SU-DHL-6 (cell line): Measurements from ENCODE around the gene VAV3.
"Not testable (repeated sequence)": the region's sequence is repeated elsewhere in the genome, so short reads cannot be mapped to it uniquely, and the experiment has no call there.

Experiments
- H2AFZ ChIP-seq: fragments of 200-600 bp; sonication (generic); 2 replicates; pipeline ENCODE4 v1.6.1; 2014; ENCODE audit warnings: low read depth, mild to moderate bottlenecking, moderate library complexity, mixed read lengths, antibody characterized with exemption, low read length; ENCODE audit not compliant: severe bottlenecking
- H3F3A ChIP-seq: fragments of 200-600 bp; shearing (Covaris generic); 2 replicates; pipeline ENCODE4 v1.6.0; 2016; ENCODE audit warnings: antibody characterized with exemption, mild to moderate bottlenecking; ENCODE audit not compliant: insufficient read depth
- H3K27ac ChIP-seq: fragments of 200-600 bp; sonication (generic); 2 replicates; pipeline ENCODE4 v1.5.1; 2016; ENCODE audit warnings: low read depth, mild to moderate bottlenecking, low read length, moderate library complexity, mixed read lengths
- H3K27me3 ChIP-seq: fragments of 200-600 bp; sonication (generic), shearing (Covaris generic); 2 replicates; pipeline ENCODE4 v1.6.0; 2014; ENCODE audit warnings: mild to moderate bottlenecking, low read length
- H3K36me3 ChIP-seq: fragments of 200-600 bp; sonication (generic); 2 replicates; pipeline ENCODE4 v1.6.1; 2014; ENCODE audit warnings: mild to moderate bottlenecking, low read length, mixed read lengths
- H3K4me2 ChIP-seq: fragments of 300-600, 200-600 bp; shearing (Covaris generic), sonication (generic); 2 replicates; pipeline ENCODE4 v1.6.0; 2014; ENCODE audit warnings: low read length, low read depth, mild to moderate bottlenecking; ENCODE audit not compliant: poor library complexity, severe bottlenecking
- H3K4me3 ChIP-seq: fragments of 200-600 bp; sonication (generic); 2 replicates; pipeline ENCODE4 v1.5.1; 2014; ENCODE audit warnings: antibody characterized with exemption, low read length, mild to moderate bottlenecking, mixed read lengths; ENCODE audit not compliant: insufficient read depth, poor library complexity, severe bottlenecking
- H3K79me2 ChIP-seq: fragments of 200-600 bp; sonication (generic); 2 replicates; pipeline ENCODE4 v1.6.1; 2014; ENCODE audit warnings: mild to moderate bottlenecking, low read length, moderate library complexity; ENCODE audit not compliant: insufficient read depth
- H3K9ac ChIP-seq: fragments of 200-600 bp; sonication (generic); 2 replicates; pipeline ENCODE4 v1.7.0; 2014; ENCODE audit warnings: mild to moderate bottlenecking, low read length
- H3K9me2 ChIP-seq: fragments of 200-600 bp; sonication (generic); replicated peaks from 2 replicates; pipeline ENCODE4 v1.6.1; 2014; ENCODE audit warnings: low read length; ENCODE audit not compliant: insufficient read depth
- H3K9me3 ChIP-seq: fragments of 200-600 bp; sonication (generic); 2 replicates; pipeline ENCODE4 v1.6.1; 2014; ENCODE audit warnings: low read length, mixed read lengths; ENCODE audit not compliant: insufficient read depth
- H4K20me1 ChIP-seq: fragments of 200-600 bp; sonication (generic); 2 replicates; pipeline ENCODE4 v1.6.1; 2014; ENCODE audit warnings: low read depth, mild to moderate bottlenecking, antibody characterized with exemption, low read length, moderate library complexity, mixed read lengths
- EZH2phosphoT487 ChIP-seq: fragments of 200-600 bp; sonication (generic), shearing (Covaris generic); conservative IDR thresholded peaks from 2 replicates; pipeline ENCODE4 v1.6.1; 2018; ENCODE audit warnings: mild to moderate bottlenecking, antibody characterized with exemption, low read length, moderate library complexity, mixed read lengths
- TF ChIP-seq, protein P1 (sequence below): fragments of 200-600 bp; sonication (generic); IDR thresholded peaks from one replicate; pipeline ENCODE4 v1.5.1; 2017; ENCODE audit warnings: antibody characterized with exemption, mild to moderate bottlenecking, low read length, moderate library complexity; ENCODE audit not compliant: insufficient read depth, poor library complexity, severe bottlenecking

Gene VAV3

DNA sequence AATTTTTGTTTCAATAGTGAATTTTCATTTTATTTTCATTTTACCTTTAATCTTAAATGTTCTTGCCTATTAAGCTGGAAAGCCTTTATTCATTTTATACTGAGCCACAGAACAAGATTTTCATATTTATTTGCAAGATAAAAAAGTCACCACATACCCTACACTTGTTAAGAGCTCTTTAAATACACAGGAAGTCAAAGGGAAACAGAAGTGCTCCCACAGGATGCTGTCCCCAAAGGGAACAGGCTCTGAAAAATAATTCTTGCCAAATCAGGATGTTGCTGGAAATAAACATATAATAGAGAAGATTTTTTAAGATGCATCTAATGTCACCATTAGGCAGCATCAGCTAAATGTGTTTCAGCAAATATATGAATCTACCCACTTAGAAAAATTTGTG is 113.6 kb downstream of the VAV3 start:
- H3K27me3 ChIP-seq = no peaks in the 10 kb centered on the region
- H3K79me2 ChIP-seq = no peaks in the 10 kb centered on the region
- no peak overlapping the region for H3K4me3 ChIP-seq
- no peaks in the 10 kb centered on the region for H4K20me1 ChIP-seq
- no peak overlapping the region for H3K4me2 ChIP-seq
- H3K9me2 ChIP-seq = no peaks in the 10 kb centered on the region
- H3K27ac ChIP-seq = no peak overlapping the region
- no peaks in the 10 kb centered on the region for H3K9me3 ChIP-seq
- no peaks in the 10 kb centered on the region for H3K36me3 ChIP-seq
- no peak overlapping the region for H2AFZ ChIP-seq
- TF ChIP-seq, protein P1, sequence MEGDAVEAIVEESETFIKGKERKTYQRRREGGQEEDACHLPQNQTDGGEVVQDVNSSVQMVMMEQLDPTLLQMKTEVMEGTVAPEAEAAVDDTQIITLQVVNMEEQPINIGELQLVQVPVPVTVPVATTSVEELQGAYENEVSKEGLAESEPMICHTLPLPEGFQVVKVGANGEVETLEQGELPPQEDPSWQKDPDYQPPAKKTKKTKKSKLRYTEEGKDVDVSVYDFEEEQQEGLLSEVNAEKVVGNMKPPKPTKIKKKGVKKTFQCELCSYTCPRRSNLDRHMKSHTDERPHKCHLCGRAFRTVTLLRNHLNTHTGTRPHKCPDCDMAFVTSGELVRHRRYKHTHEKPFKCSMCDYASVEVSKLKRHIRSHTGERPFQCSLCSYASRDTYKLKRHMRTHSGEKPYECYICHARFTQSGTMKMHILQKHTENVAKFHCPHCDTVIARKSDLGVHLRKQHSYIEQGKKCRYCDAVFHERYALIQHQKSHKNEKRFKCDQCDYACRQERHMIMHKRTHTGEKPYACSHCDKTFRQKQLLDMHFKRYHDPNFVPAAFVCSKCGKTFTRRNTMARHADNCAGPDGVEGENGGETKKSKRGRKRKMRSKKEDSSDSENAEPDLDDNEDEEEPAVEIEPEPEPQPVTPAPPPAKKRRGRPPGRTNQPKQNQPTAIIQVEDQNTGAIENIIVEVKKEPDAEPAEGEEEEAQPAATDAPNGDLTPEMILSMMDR = no peak
- no peak for TF ChIP-seq EZH2phosphoT487
- no peak overlapping the region for H3K9ac ChIP-seq
- H3F3A ChIP-seq = 0 out of 2 replicates have a peak, but pooled peaks cover 3% of the 10 kb centered on the region

DNA sequence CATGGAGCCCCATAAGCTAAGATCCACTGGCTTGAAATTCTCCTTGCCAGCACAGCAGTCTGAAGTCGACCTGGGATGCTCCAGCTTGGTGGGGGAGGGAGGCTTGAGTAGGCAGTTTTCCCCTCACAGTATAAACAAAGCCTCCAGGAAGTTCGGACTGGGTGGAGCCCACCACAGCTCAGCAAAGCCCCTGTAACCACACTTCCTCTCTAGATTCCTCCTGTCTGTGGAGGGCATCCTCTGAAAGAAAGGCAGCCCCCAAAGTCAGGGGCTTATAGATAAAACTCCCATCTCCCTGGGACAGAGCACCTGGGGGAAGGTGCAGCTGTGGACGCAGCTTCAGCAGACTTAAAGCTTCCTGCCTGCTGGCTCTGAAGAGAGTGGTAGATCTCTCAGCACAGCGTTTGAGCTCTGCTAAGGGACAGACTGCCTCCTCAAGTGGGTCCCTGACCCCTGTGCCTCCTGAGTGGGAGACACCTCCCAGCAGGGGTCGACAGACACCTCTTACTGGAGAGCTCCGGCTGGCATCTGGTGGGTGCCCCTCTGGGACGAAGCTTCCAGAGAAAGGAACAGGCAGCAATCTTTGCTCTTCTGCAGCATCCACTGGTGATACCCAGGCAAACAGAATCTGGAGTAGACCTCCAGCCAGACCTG is 120.3 kb downstream of the VAV3 start:
- H2AFZ ChIP-seq, H3K9me2 ChIP-seq, H4K20me1 ChIP-seq, H3K36me3 ChIP-seq, H3K4me3 ChIP-seq, H3K79me2 ChIP-seq, H3K27me3 ChIP-seq, H3F3A ChIP-seq, H3K9me3 ChIP-seq, H3K9ac ChIP-seq, H3K27ac ChIP-seq: not testable (repeated sequence)
- peak overlapping the region; percentile 15 for H3K4me2 ChIP-seq

DNA sequence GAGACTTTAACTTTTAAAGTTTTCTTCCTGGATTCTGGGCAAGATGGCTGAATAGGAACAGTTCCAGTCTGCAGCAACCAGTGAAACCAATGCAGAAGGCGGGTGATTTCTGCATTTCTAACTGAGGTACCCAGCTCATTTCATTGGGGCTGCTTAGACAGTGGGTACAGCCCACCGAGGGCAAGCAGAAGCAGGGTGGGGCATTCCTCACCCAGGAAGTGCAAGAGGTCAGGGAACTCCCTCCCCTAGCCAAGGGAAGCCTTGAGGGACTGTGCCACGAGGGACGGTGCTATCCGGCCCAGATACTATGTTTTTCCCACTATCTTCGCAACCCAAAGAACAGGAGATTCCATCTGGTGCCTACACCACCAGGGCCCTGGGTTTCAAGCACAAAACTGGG is 121.0 kb downstream of the VAV3 start:
- Histone ChIP-seq H3K9me2 (no peaks in the 10 kb centered on the region), H3K9me3 (no peaks in the 10 kb centered on the region), H3F3A (no peaks in the 10 kb centered on the region), H3K27ac (no peak overlapping the region), H3K4me3 (no peak overlapping the region), H3K27me3 (no peaks in the 10 kb centered on the region), H3K4me2 (peak overlapping the region; percentile 15), H4K20me1 (no peaks in the 10 kb centered on the region), H2AFZ (no peak overlapping the region), H3K36me3 (no peaks in the 10 kb centered on the region), H3K79me2 (no peaks in the 10 kb centered on the region), H3K9ac (no peak overlapping the region)
- TF ChIP-seq EZH2phosphoT487 = no peak
- TF ChIP-seq, protein P1 = no peak

DNA sequence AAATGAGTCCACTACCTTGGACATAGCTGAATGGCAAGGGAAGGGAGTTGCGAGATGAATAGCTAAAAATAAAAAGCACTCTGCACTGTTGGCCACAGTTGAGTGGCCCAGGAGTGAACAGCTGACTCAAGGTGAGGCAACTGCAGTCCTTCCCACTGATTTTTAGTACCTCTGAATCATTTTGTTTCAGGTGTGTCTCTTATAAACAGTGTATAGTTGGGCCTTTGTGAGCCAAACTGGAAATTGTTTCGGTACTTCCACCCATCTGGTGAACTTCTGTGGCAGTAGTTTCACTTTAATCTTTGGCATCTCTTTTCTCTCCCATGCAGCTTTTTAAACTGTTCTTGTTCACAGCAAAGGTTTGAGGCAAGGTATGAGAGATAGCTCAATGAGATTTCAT is 122.7 kb downstream of the VAV3 start:
- H3K9me3 ChIP-seq = no peaks in the 10 kb centered on the region
- no peaks in the 10 kb centered on the region for H3F3A ChIP-seq
- no peak overlapping the region for H3K4me3 ChIP-seq
- peaks cover 4% of the 10 kb centered on the region; the same call in 1 of the 2 replicates for H3K36me3 ChIP-seq
- H4K20me1 ChIP-seq = no peaks in the 10 kb centered on the region
- H2AFZ ChIP-seq = no peak overlapping the region
- H3K9me2 ChIP-seq = no peaks in the 10 kb centered on the region
- peak overlapping the region; percentile 18 for H3K4me2 ChIP-seq
- H3K9ac ChIP-seq = no peak overlapping the region
- no peak for TF ChIP-seq EZH2phosphoT487
- TF ChIP-seq, protein P1 = no peak
- H3K27ac ChIP-seq = no peak overlapping the region
- H3K27me3 ChIP-seq = no peaks in the 10 kb centered on the region
- H3K79me2 ChIP-seq = no peaks in the 10 kb centered on the region
